ENCODE results near the gene ALKBH5. TPM values are rescaled to one million over a fixed set of nuclear protein-coding genes. Genes with fewer than 3 reads are reported as not detected.

ALKBH5 gene
- total and polyA plus RNA-seq, 2 experiments from 2014 or later = 32.2 to 117 TPM

GRCh38 chr17:18145811-18146210 lies 37.8 kb upstream of the ALKBH5 start (continued):
- TF ChIP-seq ETS1 (IDR thresholded peaks at IDR 0.05) (no peak), ZNF331 (CRISPR knock-in tag; IDR thresholded peaks at IDR 0.05; ENCODE audit: low read depth) (no peak), STAT1 (IDR thresholded peaks at IDR 0.05; ENCODE audit: unreplicated experiment) (no peak), POLR2AphosphoS5 (IDR thresholded peaks at IDR 0.05; ENCODE audit: low read depth) (no peak), NANOG (IDR thresholded peaks at IDR 0.05; ENCODE audit: borderline replicate concordance) (no peak)

GRCh38 chr17:18146259-18146658 lies 37.4 kb upstream of the ALKBH5 start:
- Mint-ChIP-seq H3K9me3 (no peaks in the 10 kb centered on the region), H3K36me3 (ENCODE audit: low read depth) (no peaks in the 10 kb centered on the region), H3K27ac (no peak overlapping the region), H3K4me3 (no peak overlapping the region), H3K4me1 (peaks cover 8% of the 10 kb centered on the region), H3K27me3 (ENCODE audit: insufficient read depth, low read depth, poor library complexity) (peaks cover 12% of the 10 kb centered on the region)
- Histone ChIP-seq H4K20me1 (replicated peaks; ENCODE audit: insufficient read depth) (no peaks in the 10 kb centered on the region), H3K9me2 (ENCODE audit: insufficient read depth) (no peaks in the 10 kb centered on the region), H3K27ac (ENCODE audit: low read depth) (no peak overlapping the region), H3K79me2 (replicated peaks; ENCODE audit: insufficient read depth) (no peaks in the 10 kb centered on the region), H3F3A (replicated peaks; ENCODE audit: low read depth) (no peaks in the 10 kb centered on the region), H3K27me3 (ENCODE audit: insufficient read depth) (no peaks in the 10 kb centered on the region), H3K4me3 (no peak overlapping the region), H3K4me2 (no peak overlapping the region), H3K4me1 (ENCODE audit: insufficient read depth) (no peaks in the 10 kb centered on the region), H2AFZ (no peak overlapping the region), H3K36me3 (ENCODE audit: insufficient read depth) (no peaks in the 10 kb centered on the region)
- no peak for ATAC-seq
- DNase-seq (ENCODE audit: low spot score) = no peak
- no peak for TF ChIP-seq POLR2AphosphoS5 (IDR thresholded peaks at IDR 0.05; ENCODE audit: low read depth)
- TF ChIP-seq REST (IDR thresholded peaks at IDR 0.05; ENCODE audit: unreplicated experiment) = no peak
- TF ChIP-seq NANOG (IDR thresholded peaks at IDR 0.05; ENCODE audit: borderline replicate concordance) = no peak
- TF ChIP-seq ZNF462 (CRISPR knock-in tag; IDR thresholded peaks at IDR 0.05) = no peak
- TF ChIP-seq JUNB (IDR thresholded peaks at IDR 0.05; ENCODE audit: unreplicated experiment) = no peak
- no peak for TF ChIP-seq CREB1 (CRISPR knock-in tag; IDR thresholded peaks at IDR 0.05; ENCODE audit: low read depth)
- no peak for TF ChIP-seq EZH2phosphoT487 (IDR thresholded peaks at IDR 0.05; ENCODE audit: unreplicated experiment)
- no peak for TF ChIP-seq CTCF (conservative IDR thresholded peaks at IDR 0.05; ENCODE audit: low read depth in 2 of 2)
- no peak for TF ChIP-seq STAT1 (IDR thresholded peaks at IDR 0.05; ENCODE audit: unreplicated experiment)
- TF ChIP-seq ZNF114 (CRISPR knock-in tag; IDR thresholded peaks at IDR 0.05) = no peak
- no peak for TF ChIP-seq EZH2 (IDR thresholded peaks at IDR 0.05; ENCODE audit: low read depth, unreplicated experiment)
- TF ChIP-seq ZNF331 (CRISPR knock-in tag; IDR thresholded peaks at IDR 0.05; ENCODE audit: low read depth) = no peak

All from GM23338 (cell line).